Upper lobe of right lung (tissue), 1 donor: ENCODE results near the gene FECH. TPM values are rescaled to one million over a fixed set of nuclear protein-coding genes. Genes with fewer than 3 reads are reported as not detected.

Experiments
- ATAC-seq: fragments of 200-7000 bp; cut with Tn5 transposase; one replicate; pipeline ENCODE4 v1.9.1; 2020; ENCODE audit warnings: mild to moderate bottlenecking, moderate library complexity
- DNase-seq: peaks from one replicate; pipeline ENCODE4 v3.0.0-alpha.2; 2020
- H3K27ac ChIP-seq: fragments of 200-600 bp; one replicate; pipeline ENCODE4 v1.8.0; 2022
- H3K27me3 ChIP-seq: fragments of 200-600 bp; one replicate; pipeline ENCODE4 v1.8.0; 2022; ENCODE audit warnings: mild to moderate bottlenecking
- H3K36me3 ChIP-seq: fragments of 200-600 bp; one replicate; pipeline ENCODE4 v1.8.0; 2022
- H3K4me1 ChIP-seq: fragments of 200-600 bp; one replicate; pipeline ENCODE4 v1.8.0; 2022
- H3K4me3 ChIP-seq: fragments of 200-600 bp; one replicate; pipeline ENCODE4 v1.8.0; 2022; ENCODE audit warnings: mild to moderate bottlenecking
- H3K9me3 ChIP-seq: fragments of 200-600 bp; one replicate; pipeline ENCODE4 v1.8.0; 2022
- intact Hi-C: fragments of 100-400 bp; cut with DNase I; formaldehyde crosslinking; loops from one replicate; pipeline ENCODE4 v1.11.0; 2022
- total RNA-seq: library from RNA; stranded (reverse); fragmentation: NEBNext Ultra II Directional; extraction: Animal tissue kit (Norgen Biotek cat#: 25700); gene quantifications from one replicate; pipeline ENCODE4 v1.2.1, GENCODE V29; 2021
- TF ChIP-seq, protein P1 (sequence below): fragments of 200-600 bp; IDR thresholded peaks from one replicate; pipeline ENCODE4 v1.8.0; 2022; ENCODE audit warnings: antibody characterized with exemption
- donor health status: DM: no; HTN: yes; CAD: no; lungs with severe emphysema.

The FECH gene
- total RNA-seq, 1 donor from 2014 or later: 20.0 TPM

DNA sequence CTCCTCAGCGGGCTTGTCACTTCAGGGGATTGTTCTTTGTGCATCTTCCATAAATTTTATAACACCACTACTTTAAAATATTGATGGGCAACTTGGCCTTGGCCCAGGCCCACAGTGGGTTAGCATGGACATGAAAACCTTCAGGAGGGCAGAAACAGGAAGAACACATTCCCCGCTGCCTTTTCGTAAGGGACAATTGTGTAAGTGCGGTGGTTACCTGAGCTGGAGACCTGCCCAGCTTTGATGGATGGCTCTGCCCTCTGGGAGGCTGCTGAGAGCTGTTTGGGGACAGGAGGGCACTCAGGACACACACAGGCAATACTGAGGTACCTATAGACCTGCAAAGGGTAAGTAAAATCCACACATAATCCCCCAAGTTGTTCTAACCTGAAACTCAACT lies 46.8 kb downstream of the FECH start:
- ATAC-seq (no peak), DNase-seq (no peak)
- Histone ChIP-seq H3K36me3 (no peaks in the 10 kb centered on the region), H3K9me3 (no peaks in the 10 kb centered on the region), H3K4me3 (no peak overlapping the region), H3K27me3 (no peaks in the 10 kb centered on the region), H3K27ac (no peak overlapping the region), H3K4me1 (no peaks in the 10 kb centered on the region)
- intact Hi-C loops: no loop called here
- TF ChIP-seq, protein P1, sequence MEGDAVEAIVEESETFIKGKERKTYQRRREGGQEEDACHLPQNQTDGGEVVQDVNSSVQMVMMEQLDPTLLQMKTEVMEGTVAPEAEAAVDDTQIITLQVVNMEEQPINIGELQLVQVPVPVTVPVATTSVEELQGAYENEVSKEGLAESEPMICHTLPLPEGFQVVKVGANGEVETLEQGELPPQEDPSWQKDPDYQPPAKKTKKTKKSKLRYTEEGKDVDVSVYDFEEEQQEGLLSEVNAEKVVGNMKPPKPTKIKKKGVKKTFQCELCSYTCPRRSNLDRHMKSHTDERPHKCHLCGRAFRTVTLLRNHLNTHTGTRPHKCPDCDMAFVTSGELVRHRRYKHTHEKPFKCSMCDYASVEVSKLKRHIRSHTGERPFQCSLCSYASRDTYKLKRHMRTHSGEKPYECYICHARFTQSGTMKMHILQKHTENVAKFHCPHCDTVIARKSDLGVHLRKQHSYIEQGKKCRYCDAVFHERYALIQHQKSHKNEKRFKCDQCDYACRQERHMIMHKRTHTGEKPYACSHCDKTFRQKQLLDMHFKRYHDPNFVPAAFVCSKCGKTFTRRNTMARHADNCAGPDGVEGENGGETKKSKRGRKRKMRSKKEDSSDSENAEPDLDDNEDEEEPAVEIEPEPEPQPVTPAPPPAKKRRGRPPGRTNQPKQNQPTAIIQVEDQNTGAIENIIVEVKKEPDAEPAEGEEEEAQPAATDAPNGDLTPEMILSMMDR: no peak

DNA sequence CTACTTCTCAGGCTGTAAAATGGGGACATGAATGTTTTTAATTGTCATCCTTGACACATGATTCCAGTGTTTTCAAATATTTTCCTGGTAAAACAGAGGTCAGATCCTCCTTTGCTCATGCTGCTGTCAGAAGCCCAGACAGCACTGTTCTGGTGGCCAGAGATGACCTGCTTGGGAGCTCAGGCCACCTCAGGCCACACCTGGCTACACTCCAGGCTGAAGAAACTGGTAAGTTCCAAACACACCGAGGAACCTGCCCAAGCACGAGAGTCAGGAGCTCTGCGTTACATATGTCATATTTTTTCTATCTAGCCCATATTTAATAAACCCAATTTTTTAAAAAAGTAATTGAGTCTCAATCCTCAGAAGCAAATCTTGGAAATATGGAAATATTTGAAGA lies 47.9 kb downstream of the FECH start:
- ATAC-seq: no peak
- no peaks in the 10 kb centered on the region for H3K4me1 ChIP-seq
- H3K9me3 ChIP-seq: no peaks in the 10 kb centered on the region
- DNase-seq: no peak
- H3K27ac ChIP-seq: no peak overlapping the region
- intact Hi-C loops: no loop called here
- no peaks in the 10 kb centered on the region for H3K27me3 ChIP-seq
- TF ChIP-seq, protein P1: no peak
- H3K36me3 ChIP-seq: no peaks in the 10 kb centered on the region
- H3K4me3 ChIP-seq: no peak overlapping the region

DNA sequence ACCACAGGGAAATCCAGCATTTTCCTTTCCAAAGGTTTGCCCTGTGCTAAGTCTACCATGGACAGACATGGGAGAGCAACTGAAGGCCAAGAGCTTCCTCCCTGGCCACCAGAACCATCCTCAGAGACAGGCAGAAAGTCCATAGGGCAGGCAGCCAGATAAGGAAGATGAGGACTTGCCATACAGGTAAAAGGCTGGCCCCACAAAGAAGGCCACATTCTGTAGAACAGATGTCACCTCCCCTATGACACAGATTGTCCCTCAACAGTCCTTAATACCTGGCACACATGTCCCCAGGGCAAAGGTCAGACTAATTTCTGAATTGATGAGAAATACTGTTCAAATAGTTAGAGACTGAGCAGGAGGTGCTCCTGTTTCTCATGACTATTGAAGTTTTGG lies 52.0 kb downstream of the FECH start:
- no peak overlapping the region for H3K4me3 ChIP-seq
- ATAC-seq (no peak), DNase-seq (no peak)
- intact Hi-C loops: no loop called here
- H3K9me3 ChIP-seq: no peaks in the 10 kb centered on the region
- H3K4me1 ChIP-seq: no peaks in the 10 kb centered on the region
- TF ChIP-seq, protein P1: no peak
- no peaks in the 10 kb centered on the region for H3K27me3 ChIP-seq
- no peaks in the 10 kb centered on the region for H3K36me3 ChIP-seq
- H3K27ac ChIP-seq: no peak overlapping the region

DNA sequence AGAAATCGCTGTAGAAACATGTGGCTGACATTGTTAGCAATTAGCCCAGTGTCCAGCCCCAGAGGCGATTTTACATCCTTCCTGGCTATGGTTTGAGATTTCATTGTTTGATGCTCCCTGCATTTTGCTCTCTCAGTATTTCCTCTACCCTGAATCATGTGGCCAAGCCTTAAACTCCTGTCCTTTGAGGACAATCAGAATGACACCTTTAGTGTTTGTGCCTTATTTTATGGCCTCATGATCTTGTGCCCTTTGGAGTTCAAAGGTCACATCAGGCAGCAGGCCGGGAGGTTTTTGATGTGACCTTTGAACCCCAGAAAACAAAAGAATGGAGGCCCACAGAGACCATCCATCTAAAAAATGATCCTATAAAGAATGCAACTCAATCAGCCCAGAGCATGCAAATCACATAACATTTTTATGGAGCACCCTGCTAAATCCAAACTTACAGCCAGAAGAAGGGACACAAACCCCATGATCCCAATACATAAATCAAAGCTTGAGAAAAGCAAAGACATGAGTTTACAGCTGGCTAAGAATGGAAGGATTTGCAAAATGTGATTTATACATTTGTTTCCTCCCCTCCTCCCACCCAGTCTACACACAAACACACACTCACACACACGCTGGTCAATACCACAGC lies 52.5 kb downstream of the FECH start:
- Histone ChIP-seq H3K36me3 (no peaks in the 10 kb centered on the region), H3K9me3 (no peaks in the 10 kb centered on the region), H3K4me1 (no peaks in the 10 kb centered on the region), H3K27me3 (no peaks in the 10 kb centered on the region), H3K4me3 (no peak overlapping the region), H3K27ac (no peak overlapping the region)
- DNase-seq (no peak), ATAC-seq (no peak)
- TF ChIP-seq, protein P1: no peak
- intact Hi-C loops: no loop called here

DNA sequence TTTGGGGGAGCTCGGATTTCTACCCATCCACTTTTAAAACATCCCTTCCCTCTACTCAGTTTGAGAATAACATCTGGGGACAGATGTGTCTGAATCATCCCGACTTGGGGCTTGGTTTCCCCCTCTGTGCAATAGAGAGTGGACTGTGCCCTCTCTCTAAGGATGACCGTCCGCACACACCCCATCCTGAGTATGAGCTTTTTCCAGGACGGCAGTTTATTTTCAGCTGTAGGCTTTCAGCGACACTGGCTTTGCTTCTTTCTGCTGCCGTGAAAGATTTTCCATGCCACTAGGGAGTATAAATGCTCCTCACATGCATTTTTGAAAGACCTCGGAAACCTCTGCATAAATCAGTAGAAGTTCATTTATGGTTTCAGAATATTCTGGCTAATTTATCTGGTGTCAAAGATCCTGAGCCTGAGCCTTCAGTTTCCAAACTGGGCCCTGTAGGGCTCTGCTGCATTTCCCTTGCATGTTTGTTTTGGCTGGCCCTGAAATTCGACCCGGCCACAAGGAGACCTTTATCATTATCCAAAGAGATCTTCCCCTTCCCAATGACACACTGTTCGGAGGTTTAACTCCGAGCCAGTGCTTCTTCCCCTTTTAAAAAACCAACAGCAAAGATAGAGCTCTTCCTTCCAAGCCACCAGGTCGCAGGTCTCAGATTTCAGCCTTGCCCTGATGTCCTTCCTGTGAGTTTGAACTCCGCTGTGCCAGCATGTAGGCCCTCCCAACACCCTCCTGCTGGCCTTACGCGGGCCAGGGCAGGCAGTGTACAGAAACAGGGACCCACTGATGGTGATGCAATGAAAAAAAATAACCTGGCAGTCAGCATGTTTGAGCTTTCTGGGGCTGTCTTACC lies 53.3 kb downstream of the FECH start:
- no peak for DNase-seq
- intact Hi-C loops: no loop called here
- no peak for ATAC-seq
- Histone ChIP-seq H3K36me3 (no peaks in the 10 kb centered on the region), H3K4me3 (no peak overlapping the region), H3K4me1 (no peaks in the 10 kb centered on the region), H3K27me3 (peaks cover under 1% of the 10 kb centered on the region), H3K9me3 (no peaks in the 10 kb centered on the region), H3K27ac (no peak overlapping the region)
- TF ChIP-seq, protein P1: no peak
